Suprapubic skin (tissue), 3 donors: Measurements from ENCODE around the gene POMGNT2.

Experiments
- CTCF ChIP-seq, 2 donors: fragments of 200-600 bp in 1 of 2; fragments of 450-650 bp in 1 of 2; sonication (generic) in 1 of 2; IDR thresholded peaks; one replicate each; pipeline ENCODE4 v1.5.1; 2016 to 2019; ENCODE audit warnings: antibody characterized with exemption in 2 of 2, mild to moderate bottlenecking in 1 of 2, moderate library complexity in 1 of 2
- EP300 ChIP-seq: sonication (generic); formaldehyde crosslinking; IDR thresholded peaks from one replicate; pipeline ENCODE4 v1.6.1; 2017; ENCODE audit warnings: antibody characterized with exemption
- POLR2A ChIP-seq, 2 donors: fragments of 450-650 bp; IDR thresholded peaks; one replicate each; pipeline ENCODE4 v1.6.1; 2017; ENCODE audit warnings: antibody characterized with exemption in 2 of 2, mild to moderate bottlenecking in 2 of 2, moderate library complexity in 2 of 2

DNA sequence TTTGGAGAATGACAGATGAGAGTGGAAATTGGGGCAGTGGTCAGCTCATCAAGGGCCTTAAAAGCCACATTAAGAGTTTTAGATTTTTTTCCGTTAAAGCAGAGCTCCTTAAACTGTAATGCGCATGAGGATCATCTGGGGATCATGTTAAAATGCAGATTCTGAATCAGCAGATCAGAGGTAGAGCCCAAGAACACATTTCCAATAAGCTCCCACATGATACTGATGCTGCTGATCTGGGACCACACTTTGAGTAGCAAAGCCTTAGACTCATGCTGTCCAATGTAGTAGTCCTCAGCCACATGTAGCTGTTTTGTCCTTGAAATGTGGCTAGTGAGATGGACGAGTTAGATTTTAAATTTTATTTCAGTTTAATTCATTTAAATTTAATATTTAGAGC is 26.3 kb upstream of the POMGNT2 start:
- TF ChIP-seq CTCF (IDR thresholded peaks at IDR 0.05) (no peak), EP300 (no peak), POLR2A (IDR thresholded peaks at IDR 0.05) (no peak)
